PC-9 (cell line): Measurements from ENCODE around the gene BCL11B.

Experiments
- CTCF ChIP-seq: fragments of 200-600 bp; sonication (generic); conservative IDR thresholded peaks from 2 replicates; pipeline ENCODE4 v1.6.1; 2017; ENCODE audit warnings: mixed run types, antibody characterized with exemption, mild to moderate bottlenecking, moderate library complexity
- EZH2 ChIP-seq: fragments of 200-600 bp; sonication (generic); IDR thresholded peaks from 2 replicates; pipeline ENCODE4 v1.8.0; 2017; ENCODE audit warnings: antibody characterized with exemption, low read depth

DNA sequence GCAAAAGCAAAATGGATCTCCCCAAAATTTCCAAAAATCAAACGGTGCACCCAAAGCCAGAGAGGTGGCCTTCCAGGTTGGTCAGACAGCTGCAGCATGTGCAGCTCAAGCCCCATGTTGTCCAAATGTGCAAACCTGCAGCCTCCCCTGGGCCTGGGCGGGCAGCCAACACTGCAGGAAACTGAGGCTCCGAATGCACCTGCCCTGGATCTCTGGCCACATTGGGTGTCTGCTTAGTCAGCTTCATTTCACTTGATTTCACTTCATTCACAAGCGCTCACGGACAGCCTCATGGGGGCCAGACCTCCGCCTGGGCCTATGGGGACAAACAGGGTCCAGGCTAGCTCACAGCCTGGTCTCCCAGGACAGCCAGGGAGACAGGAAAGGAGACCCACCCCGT is 59.8 kb downstream of the BCL11B start:
- TF ChIP-seq CTCF (no peak), EZH2 (no peak)
